HG03432 (cell line): ENCODE measurements around the gene MKRN2.
"Not testable (repeated sequence)": the region's sequence is repeated elsewhere in the genome, so short reads cannot be mapped to it uniquely, and the experiment has no call there.

Source experiments
- ATAC-seq: cut with Tn5 transposase; IDR thresholded peaks from one replicate; pipeline ENCODE4 v1.9.1; 2021; ENCODE audit warnings: mild to moderate bottlenecking, moderate library complexity; ENCODE audit not compliant: unreplicated experiment

Gene MKRN2

DNA sequence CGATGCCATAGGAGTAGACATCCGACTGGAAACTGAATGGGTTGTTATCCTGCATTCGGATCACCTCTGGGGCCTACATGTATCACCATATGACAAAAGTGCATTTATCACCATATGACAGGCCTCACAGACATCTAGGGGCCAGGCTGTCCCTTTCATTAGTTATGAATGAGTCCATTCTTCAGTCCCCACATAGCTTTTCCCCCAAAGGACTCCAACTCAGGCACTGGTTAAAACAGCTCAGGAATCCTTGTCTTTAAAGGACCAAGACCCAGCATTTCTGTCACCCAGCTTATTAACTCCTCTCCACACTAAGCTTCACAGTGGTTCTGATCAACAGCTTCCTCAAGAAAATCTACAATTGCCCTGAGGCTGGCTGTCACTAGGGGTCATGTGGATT is 28.3 kb downstream of the MKRN2 start:
- ATAC-seq: no peak

DNA sequence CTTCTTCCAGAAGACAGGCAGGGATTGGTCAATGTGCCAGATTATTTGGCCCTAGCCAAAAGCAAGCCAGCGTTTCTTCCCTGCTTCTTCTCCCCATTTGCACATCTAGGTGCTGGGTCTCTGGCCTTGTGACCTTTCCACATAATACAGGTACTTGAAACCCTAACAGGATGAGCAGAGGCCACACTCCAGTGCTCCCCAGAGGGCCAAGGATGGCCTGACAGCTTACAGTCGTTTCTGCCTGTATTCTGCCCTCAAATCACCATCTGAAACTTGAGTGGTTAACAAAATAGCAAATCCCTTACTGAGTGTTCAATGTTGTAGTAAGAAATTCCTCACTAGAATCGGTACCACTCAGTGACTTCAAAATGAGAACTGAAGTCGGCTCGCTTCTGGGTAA is 29.1 kb downstream of the MKRN2 start:
- peak; percentile 48 for ATAC-seq

DNA sequence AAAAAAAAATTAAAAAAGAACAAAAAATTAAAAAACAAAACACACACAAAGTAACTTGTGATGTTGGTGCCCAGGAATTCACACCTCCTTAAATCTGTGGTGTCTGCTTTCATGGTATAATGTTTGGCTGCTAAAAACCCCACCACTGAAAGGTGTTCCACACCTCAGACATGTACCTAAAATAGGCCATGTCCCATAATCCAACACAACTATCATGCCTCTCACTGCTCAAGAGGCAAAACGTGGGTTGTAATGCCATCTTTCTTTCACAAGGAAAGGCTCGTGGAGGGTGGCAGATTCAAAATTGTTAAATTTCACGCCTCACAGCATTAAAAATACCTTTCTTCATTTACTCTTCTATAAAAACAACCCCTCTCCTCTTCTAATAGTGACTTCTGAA is 29.5 kb downstream of the MKRN2 start:
- no peak for ATAC-seq

DNA sequence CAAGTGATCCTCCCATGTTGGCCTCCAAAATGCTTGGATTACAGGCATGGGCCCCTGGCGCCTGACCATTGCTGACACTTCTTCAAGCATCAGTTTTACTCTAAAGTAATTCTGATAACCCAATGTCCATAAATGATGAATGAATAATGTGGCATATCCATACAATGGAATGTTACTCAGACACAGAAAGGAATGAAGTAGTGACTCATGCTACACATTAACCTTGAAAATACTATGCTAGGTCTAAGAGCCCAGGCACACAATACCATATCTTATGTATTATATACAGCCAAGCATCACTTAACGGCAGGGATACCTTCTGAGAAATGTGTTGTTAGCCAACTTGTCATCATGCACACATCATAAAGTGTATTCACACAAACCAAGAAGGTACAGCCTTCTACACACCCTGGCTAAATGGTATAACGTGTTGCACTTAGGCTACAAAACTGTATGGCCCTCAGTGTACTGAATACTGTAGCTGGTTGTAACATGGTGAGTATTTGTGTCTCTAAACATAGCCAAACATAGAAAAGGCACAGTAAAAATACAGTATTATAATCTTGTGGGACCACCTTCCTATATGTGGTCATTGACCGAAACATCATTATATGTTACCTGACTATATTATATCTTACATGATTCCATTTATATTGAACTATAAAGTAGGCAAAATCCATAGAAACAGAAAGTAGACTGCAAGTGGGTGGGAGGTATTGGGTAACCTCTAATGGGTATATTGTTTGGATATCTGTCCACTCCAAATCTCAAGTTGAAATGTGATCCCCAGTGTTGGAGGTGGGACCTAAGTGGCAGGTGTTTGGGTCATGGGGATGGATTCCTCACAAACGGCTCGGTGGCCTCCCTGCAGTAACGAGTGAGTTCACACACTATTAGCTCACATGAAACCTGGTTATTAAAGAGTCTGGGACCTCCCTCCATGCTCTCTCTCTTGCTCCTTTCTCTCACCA is 31.4 kb downstream of the MKRN2 start:
- no peak for ATAC-seq

DNA sequence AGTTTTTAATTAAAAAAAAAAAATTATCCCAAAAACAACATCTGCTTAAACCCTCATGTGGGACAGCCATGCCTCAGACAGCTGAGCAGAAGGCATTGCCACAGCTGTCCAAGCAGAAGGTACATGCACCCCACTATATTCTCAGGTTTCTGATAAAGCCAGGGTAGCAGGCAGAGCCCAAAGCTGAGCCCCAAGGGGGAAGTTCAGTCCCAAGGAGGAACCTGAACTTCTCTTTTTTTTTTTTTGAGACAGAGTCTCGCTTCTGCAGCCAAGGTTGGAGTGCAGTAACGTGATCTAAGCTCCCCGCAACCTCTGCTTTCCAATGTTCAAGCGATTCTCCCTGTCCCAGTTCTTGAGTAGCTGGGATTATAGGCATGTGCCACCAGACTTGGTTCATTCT is 33.2 kb downstream of the MKRN2 start:
- ATAC-seq: no peak

DNA sequence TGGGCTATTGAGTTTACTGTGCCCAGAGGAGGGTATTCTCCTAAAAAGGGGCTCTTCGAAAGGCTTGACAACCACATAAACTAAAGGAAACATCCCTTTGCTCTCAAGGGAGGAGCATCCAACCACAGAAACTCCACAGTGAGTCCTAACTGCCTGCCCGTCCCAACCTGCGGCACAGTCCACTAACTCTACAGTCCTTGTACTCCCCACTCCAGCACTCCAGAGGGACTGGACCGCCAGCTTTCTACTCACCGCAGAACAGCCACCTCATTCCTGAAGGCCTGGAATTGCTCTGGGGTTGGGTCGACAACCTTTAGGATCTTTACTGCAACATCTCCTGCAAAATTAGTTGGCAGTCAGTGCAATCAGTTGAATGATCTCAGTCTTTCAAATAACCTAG is 34.6 kb downstream of the MKRN2 start:
- ATAC-seq: no peak

DNA sequence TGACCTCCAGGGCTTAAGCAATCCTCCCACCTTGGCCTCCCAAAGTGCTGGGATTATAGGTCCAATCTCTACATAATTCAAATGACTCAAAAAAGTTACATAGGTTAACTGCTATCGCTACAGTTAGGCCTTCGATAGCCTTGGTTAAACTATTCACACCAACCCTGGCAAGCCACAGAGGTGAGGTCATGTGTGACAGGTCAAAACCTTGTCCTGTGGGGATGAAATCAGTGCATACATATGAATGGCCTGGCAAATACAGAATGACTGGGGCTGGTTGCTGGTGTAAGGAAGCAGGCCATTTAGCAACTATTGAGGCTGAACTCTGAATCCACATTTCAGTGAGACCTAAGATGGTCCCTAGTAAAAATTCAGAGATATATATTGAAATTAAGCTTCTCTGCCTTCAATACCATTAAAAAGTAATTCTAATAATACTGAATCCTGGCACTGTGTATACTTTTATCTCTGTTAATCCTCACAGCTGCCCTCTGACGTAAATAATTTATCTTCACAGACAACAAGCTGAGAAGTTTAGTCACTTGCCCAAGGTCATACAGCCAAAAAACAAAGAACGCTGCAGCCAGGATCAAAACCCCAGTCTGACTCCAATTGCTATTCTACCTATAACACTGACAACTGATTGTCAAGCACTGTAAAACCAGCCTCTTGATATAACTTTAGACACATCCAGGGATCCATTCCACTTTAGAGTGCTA is 35.3 kb downstream of the MKRN2 start:
- ATAC-seq: no peak

DNA sequence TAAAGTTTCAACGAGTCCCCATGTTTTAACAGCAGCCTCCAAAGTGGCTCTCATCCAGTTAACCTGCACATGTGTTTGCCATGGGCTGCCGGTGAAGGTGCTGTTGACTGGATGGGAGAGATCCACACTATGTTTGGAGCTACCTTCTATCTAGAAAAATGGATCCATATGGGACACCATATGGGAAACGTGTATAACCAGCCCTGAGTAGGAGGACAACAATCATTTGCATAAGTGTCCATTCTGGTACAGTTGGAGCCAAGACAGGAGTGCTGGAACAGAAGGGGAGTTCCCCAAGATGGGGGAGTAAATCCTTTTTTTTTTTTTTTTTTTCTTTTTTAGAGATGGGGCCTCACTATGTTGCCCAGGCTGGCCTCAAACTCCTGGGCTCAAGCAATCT is 36.6 kb downstream of the MKRN2 start:
- no peak for ATAC-seq

DNA sequence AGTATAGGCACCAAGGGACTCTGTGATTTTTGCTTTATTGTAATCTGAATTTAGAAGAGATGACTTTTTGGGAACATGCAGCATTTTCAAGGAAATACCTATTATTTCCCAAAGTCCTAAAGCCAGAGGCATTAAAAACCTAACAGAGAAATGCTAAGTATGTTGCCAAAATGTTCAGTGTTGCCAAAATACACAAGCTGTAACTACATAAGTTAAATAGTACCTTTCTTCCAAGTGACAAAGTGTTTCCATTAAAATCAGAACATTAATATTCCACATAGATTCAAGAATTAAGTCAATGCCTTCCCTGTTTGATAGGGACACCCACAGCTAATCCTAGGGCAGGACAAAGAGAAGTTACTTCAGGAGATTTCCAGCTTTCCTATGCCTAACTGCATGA is 42.0 kb downstream of the MKRN2 start:
- no peak for ATAC-seq

DNA sequence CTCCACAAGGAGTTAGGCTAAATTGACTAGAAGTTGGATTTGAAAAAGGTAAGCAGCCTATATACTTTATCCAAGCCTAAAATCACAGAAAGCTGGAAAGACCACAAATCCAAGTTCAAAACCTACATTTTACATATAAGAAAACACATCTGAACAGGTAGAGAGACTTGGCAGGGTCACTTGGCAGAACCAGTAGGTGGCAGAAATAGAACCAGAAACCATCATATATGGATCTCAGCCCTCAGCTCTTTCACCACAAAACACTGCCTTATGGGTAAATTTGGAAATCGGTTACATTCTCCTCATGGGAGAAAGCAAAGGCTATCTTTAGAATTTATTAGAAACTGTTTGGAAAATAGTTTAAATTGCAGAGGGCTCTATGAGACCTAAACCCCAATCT is 44.2 kb downstream of the MKRN2 start:
- ATAC-seq: no peak

DNA sequence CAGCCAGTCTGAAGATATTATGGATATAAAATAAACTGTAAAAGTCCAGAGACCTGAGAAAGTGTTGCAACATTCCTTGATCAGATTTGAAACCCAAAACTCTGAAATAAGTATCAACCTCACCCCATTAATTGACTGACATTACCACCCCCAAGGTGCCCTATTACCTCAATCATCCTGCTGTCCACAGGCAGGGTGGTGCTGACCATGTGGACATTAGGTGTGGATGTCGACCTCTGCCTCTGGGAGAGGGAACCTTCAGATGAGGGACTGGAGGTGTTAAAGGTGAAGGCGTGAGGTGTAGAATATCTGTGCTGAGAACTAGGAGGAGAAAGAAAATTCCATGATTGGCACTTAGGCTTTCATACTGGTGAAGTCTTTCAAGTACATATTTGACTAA is 47.1 kb downstream of the MKRN2 start:
- no peak for ATAC-seq

DNA sequence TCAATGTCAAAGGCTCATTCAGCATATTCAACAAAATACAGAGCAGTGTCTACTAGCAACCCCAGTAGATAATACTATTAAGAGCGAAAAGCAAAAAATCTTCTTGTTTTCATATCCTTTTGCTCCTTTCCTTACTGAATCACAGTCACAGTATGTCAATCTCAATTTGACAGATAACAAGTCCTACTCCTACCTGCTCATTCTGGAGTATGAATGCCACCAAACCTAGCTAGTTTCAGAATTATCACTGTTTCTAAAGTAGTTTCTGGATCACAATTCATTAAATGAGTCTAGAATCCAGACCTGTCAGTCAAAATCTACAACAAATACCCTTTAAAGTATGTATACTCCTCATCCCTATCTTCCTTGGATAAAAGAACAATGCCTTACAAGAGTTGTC is 51.5 kb downstream of the MKRN2 start:
- no peak for ATAC-seq

DNA sequence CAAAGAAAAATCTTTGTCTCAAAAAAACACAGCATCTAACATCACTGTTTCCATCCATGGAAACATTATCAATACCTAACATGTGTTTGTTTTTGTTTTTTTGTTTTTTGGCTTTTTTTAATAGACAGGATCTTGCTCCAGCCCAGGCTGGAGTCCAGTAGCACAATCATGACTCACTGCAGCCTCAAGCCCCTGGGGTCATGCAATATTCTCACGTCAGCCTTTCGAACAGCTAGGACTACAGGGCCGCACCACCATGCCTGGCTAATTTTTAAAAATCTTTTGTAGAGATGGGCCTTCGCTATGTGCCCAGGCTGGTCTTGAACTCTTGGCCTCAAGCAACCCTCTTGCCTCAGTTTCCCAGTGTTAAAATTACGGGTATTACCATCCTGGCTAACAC is 54.2 kb downstream of the MKRN2 start:
- no peak for ATAC-seq

DNA sequence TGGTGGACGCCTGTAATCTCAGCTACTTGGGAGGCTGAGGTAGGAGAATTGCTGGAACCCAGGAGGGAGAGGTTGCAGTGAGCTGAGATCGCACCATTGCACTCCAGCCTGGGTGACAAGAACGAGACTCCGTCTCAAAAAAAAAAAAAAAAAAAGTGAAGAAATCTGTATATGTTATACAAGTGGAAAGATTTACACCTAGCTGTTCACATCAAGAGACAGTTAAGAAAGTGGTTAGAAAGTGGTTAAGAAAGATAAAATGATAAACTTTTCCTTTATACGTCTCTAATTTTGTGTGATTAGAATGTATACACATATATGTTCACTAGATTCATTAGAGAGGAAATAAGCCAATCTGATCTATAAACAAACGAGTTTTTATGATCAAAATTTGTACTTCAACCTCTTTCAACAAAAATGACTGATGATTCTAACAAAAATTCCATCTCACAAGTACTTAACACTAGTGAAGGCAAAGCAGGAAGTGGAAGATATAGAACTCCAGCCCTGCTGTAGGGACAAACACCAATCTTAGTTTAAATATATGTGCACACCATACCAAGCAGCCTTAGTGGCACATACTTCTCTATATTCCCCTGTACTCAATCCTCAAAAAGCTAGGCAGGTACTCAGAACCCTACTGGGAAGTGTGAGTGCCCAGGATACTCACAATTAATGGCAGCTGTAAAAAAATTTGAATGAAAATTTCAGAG is 55.8 kb downstream of the MKRN2 start:
- ATAC-seq: no peak

DNA sequence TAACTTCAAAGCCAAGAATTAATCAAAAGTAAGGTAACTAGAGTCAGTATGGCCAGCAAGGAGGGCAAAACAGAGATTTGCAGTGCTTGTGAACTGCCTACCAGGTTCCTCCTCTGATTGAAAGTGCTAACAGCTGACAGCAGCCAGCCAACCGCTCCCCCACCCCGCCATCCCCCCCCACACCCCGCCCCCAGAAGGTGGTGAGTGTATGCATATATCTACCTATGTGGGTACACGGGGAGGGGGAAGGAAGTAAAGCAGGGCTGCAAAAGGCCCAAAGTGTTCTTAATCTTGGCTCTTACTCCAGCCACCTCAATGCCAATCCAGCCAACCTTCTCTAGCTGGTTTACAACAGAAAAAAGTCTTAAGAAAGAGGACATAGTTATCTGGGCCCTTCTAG is 56.4 kb downstream of the MKRN2 start:
- ATAC-seq: no peak

DNA sequence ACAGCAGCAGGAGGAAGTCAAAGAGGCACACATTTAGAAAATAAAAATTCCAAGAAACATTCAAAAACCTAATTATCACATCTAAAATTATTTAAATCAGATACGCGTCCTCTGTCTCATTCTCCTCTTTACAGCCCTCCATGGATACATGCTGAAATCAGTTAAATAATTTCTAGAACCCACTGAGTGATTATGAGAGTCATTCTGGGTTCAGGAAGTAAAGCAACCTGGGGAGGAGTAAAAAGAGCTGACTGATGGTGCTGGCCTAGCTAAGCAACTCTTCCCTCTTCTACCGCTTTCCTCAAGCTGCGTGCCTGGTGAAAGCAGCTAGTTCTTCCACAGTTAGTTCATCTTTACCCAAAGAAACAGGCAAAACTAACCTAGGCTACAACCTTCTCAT is 58.4 kb downstream of the MKRN2 start:
- no peak for ATAC-seq

DNA sequence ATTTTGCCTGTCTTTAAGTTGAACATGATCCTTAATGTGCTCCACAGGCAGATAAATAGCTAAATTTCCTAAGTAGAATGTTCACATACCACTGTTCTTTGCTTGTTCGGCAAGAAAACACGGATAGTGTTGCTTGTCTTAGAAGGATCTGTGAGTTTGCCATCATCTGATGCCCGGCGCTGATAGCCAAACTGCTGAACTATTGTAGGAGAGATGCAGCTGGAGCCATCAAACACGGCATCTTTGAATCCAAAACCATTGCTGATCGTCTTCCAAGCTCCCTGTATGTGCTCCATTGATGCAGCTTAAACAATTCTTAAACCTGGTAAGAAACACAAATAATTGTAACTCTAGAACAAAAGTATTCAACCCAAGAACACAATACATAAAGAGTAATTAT is 61.5 kb downstream of the MKRN2 start:
- ATAC-seq: no peak

DNA sequence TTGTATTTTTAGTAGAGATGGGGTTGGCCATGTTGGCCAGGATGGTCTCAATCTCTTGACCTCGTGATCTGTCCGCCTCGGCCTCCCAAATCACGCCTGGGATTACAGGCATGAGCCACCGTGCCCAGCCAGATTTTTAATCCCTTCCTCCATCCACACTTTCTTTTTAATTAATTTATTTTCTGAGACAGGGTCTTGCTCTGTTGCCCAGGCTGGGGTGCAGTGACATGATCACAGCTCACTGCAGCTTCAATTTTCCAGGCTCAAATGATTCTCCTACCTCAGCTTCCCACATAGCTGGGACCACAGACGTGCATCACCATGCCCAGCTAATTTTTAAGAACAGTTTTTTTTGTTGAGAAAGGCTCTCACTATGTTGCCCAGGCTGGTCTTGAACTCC is 63.4 kb downstream of the MKRN2 start:
- no peak for ATAC-seq

DNA sequence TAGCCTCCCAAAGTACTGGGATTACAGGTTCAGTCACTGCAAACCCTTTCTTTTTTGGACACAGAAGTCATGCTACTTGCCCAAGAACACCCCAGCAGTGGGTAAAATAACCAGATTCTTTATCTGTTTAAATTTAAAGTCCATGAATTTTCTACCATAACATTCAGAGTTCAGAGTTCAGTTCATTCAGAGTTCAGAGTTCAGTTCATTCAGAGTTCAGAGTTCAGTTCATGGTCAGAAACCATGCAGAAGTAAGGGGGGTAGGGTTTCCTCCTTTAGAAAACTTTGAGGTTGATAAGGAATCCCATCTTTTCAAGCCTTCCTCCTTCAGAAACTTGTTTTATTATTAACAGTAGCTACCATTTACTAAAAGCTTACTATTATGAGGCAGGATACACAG is 63.8 kb downstream of the MKRN2 start:
- ATAC-seq: no peak

DNA sequence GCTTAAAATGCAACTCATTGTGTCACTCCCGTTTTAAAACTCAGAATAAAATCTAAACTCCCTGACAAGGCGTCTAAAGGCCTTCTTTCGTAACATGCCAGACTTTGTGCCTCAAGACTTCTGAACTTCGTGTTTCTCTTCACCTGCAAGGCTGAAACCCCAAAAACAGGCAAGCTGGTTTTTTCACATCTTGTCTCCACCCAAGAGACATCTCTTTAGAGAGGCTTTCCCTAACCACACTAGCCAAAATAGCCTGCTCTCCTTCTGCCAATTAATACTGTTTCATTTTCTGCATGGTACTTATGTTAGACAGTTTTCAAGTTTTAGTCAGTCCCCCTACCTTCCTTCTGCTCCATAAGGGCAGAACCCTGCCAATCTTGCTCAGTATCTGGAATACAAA is 65.4 kb downstream of the MKRN2 start:
- ATAC-seq: no peak

DNA sequence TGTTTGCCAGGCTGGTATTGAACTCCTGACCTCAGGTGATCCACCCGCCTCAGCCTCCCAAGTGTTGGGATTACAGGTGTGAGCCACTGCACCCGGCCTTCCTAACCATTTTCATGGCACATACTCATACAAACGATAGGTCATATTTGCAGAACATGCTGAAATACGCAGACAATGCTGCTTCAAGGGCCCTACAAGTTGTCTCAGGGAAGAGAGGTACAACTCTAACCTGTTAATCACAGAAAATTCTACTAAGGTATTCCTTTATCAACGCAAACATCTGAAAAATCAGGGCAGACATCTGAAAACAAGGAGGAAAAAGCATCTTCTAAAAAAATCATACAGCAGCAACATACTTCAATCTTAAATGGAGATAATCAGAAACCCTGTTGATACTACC is 67.2 kb downstream of the MKRN2 start:
- no peak for ATAC-seq

DNA sequence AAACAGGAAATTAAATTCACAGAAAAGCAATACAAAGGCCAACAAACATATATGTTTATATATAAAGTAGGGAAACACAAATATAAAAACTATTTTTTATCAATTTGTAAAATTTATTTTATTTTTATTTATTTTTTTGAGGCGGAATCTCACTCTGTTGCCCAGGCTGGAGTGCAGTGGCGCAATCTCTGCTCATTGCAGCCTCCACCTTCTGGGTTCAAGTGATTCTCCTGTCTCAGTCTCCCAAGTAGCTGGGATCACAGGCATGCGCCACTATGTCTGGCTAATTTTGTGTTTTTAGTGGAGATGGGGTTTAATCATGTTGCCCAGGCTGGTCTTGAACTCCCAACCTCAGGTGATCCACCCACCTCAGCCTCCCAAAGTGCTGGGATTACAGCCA is 68.1 kb downstream of the MKRN2 start:
- ATAC-seq: not testable (repeated sequence)
